H1 (cell line): ENCODE data around the gene COL5A3. TPM values are rescaled to one million over a fixed set of nuclear protein-coding genes. Genes with fewer than 3 reads are reported as not detected.

Experiments
- BCL11A ChIP-seq, 2 experiments: IDR thresholded peaks; one replicate each; pipeline ENCODE4 v1.6.1; 2011; ENCODE audit warnings: low read depth in 2 of 2, low read length in 2 of 2, mild to moderate bottlenecking in 2 of 2
- CHD7 ChIP-seq: fragments of 300-600 bp; sonication (generic); IDR thresholded peaks from 2 replicates; pipeline ENCODE4 v1.7.1; 2012; ENCODE audit warnings: low read length, moderate library complexity, mild to moderate bottlenecking, inconsistent platforms; ENCODE audit not compliant: insufficient replicate concordance
- EZH2 ChIP-seq: fragments of 200-600 bp; sonication (generic); IDR thresholded peaks from 2 replicates; pipeline ENCODE4 v1.7.1; 2012; ENCODE audit warnings: low read depth, mild to moderate bottlenecking, moderate library complexity, low read length, inconsistent platforms; ENCODE audit not compliant: severe bottlenecking
- ZNF274 ChIP-seq: IDR thresholded peaks from 2 replicates; pipeline ENCODE4 v1.7.0; 2012; ENCODE audit warnings: low read length, borderline replicate concordance; ENCODE audit errors: extremely low read depth
- polyA plus RNA-seq, 7 experiments: library from polyadenylated mRNA; depleted of rRNA in 3 of 7; stranded (reverse) in 5 of 7; unstranded in 2 of 7; fragments of >200 nt in 5 of 7; fragments of 200-250 nt in 2 of 7; gene quantifications; 1 replicate in 5 of 7; 2 replicates in 1 of 7; 4 replicates in 1 of 7; pipeline versions ENCODE4 v1.2.1 to v1.2.3, GENCODE V29; 2011 to 2013; ENCODE audit warnings: missing spikeins in 2 of 7, mixed read lengths in 2 of 7
- total RNA-seq: library from RNA; stranded (reverse); fragmentation: NEBNext Ultra II Directional; extraction: Animal tissue kit (Norgen Biotek cat#: 25700); gene quantifications from 2 replicates; pipeline ENCODE4 v1.2.1, GENCODE V29; 2021

The COL5A3 gene
- total and polyA plus RNA-seq, 2 of the 8 experiments (the other 6 are each of a cell fraction or from before 2014, with no cell fraction given): 0.67 to 0.74 TPM

GRCh38 chr19:9912551-9913236 is 97.6 kb downstream of the COL5A3 start (continued):
- TF ChIP-seq CHD7 (no peak), EZH2 (no peak), ZNF274 (no peak), BCL11A (IDR thresholded peaks at IDR 0.05; ENCODE audit: low read depth in 2 of 2, low read length in 2 of 2) (no peak)
